ENCODE results near the gene DNAAF1. TPM values are rescaled to one million over a fixed set of nuclear protein-coding genes. Genes with fewer than 3 reads are reported as not detected.

DNAAF1 gene
- total and polyA plus RNA-seq, 11 donors: 0.15 to 0.38 (median 0.25) TPM; not detected in 6

- no peak for ATAC-seq
- H3K4me1 ChIP-seq: peaks cover 0 to 29% (median 6%) of the 10 kb centered on the region in 12 donors
- H3K27ac ChIP-seq: peak overlapping the region in 1 of 12 donors; percentile 8
- intact Hi-C loops (cut with DNase I): no loop called here
- TF ChIP-seq CTCF (IDR thresholded peaks at IDR 0.05) (no peak), POLR2A (IDR thresholded peaks at IDR 0.05) (no peak)
- no peaks in the 10 kb centered on the region for H3K9me3 ChIP-seq
- WGBS, 4 donors: 91 to 95% (median 93%) methylated on average over 11 of the region's 11 CpGs
- no peaks in the 10 kb centered on the region for H3K36me3 ChIP-seq
- H3K27me3 ChIP-seq: no peaks in the 10 kb centered on the region
- H3K4me3 ChIP-seq: no peak overlapping the region
- DNase-seq: no peak
These were observed 8.6 kb upstream of the DNAAF1 start for GRCh38 chr16:84136331-84137125.

GRCh38 chr16:84137287-84137686, 7.8 kb upstream of the DNAAF1 start:
- peaks cover 0 to 29% (median 6%) of the 10 kb centered on the region in 12 donors for H3K4me1 ChIP-seq
- DNase-seq: no peak
- WGBS, 4 donors: 84 to 90% (median 87%) methylated on average over 8 of the region's 8 CpGs
- H3K36me3 ChIP-seq: no peaks in the 10 kb centered on the region
- H3K27me3 ChIP-seq: no peaks in the 10 kb centered on the region
- intact Hi-C loops (cut with DNase I): no loop called here
- TF ChIP-seq POLR2A (IDR thresholded peaks at IDR 0.05) (no peak), CTCF (IDR thresholded peaks at IDR 0.05) (no peak)
- peak in 1 of 4 donors; percentile 9 for ATAC-seq
- H3K9me3 ChIP-seq: no peaks in the 10 kb centered on the region
- H3K27ac ChIP-seq: peak overlapping the region in 2 of 12 donors; percentile 80 to 81
- no peak overlapping the region for H3K4me3 ChIP-seq

- ATAC-seq (no peak), DNase-seq (no peak)
- 72 to 87% (median 80%) methylated on average over 7 of the region's 7 CpGs for WGBS, 4 donors
- no peaks in the 10 kb centered on the region for H3K9me3 ChIP-seq
- no peaks in the 10 kb centered on the region for H3K36me3 ChIP-seq
- TF ChIP-seq POLR2A (IDR thresholded peaks at IDR 0.05) (no peak), CTCF (IDR thresholded peaks at IDR 0.05) (no peak)
- peak overlapping the region in 6 of 12 donors; percentile 70 to 86 (median 82) for H3K27ac ChIP-seq
- no peaks in the 10 kb centered on the region for H3K27me3 ChIP-seq
- intact Hi-C loops (cut with DNase I): loop anchor here in 2 of 10 donors (2.0 kb wide), 1 partner anchor 21 kb away; the partner anchor contains the start of gene MBTPS1 (in 2 of the 2)
- peaks cover 0 to 29% (median 6%) of the 10 kb centered on the region in 12 donors for H3K4me1 ChIP-seq
- no peak overlapping the region for H3K4me3 ChIP-seq
These were observed 7.2 kb upstream of the DNAAF1 start for GRCh38 chr16:84137769-84138357.

GRCh38 chr16:84138500-84138823, 6.6 kb upstream of the DNAAF1 start:
- WGBS, 4 donors: 48 to 59% (median 53%) methylated on average over 2 of the region's 2 CpGs
- TF ChIP-seq CTCF (IDR thresholded peaks at IDR 0.05) (no peak), POLR2A (IDR thresholded peaks at IDR 0.05) (no peak)
- Histone ChIP-seq H3K4me1 (peaks cover 0 to 31% (median 6%) of the 10 kb centered on the region in 12 donors), H3K27me3 (no peaks in the 10 kb centered on the region), H3K36me3 (no peaks in the 10 kb centered on the region), H3K27ac (peak overlapping the region in 11 of 12 donors; percentile 47 to 86 (median 73)), H3K4me3 (peak overlapping the region in 1 of 12 donors; percentile 23), H3K9me3 (no peaks in the 10 kb centered on the region)
- intact Hi-C loops (cut with DNase I): loop anchor here in 2 of 10 donors (2.0 kb wide), 1 partner anchor 22 kb away; the partner anchor contains the start of gene MBTPS1 (in 2 of the 2)
- DNase-seq: no peak
- ATAC-seq: no peak

Data from heart left ventricle (tissue), 16 donors.